T47D (cell line): Measurements from ENCODE around the gene CLCN3.
"Not testable (repeated sequence)": the region's sequence is repeated elsewhere in the genome, so short reads cannot be mapped to it uniquely, and the experiment has no call there.

Experiments used
- DNase-seq, 2 experiments: peaks; one replicate each; pipeline versions ENCODE4 v3.0.0 to v3.0.0-alpha.2; 2011 to 2012; ENCODE audit warnings: low read depth in 1 of 2, low spot score in 1 of 2
- JUND ChIP-seq: IDR thresholded peaks from 2 replicates; pipeline ENCODE4 v1.6.1; 2012; ENCODE audit warnings: low read depth
- in situ Hi-C: cut with HindIII; loops from 2 replicates; pipeline ENCODE4 v1.10.0; 2016; ENCODE audit warnings: low sequenced_read_pairs, low pct_unique_long_range_greater_than_20kb

The CLCN3 gene

DNA sequence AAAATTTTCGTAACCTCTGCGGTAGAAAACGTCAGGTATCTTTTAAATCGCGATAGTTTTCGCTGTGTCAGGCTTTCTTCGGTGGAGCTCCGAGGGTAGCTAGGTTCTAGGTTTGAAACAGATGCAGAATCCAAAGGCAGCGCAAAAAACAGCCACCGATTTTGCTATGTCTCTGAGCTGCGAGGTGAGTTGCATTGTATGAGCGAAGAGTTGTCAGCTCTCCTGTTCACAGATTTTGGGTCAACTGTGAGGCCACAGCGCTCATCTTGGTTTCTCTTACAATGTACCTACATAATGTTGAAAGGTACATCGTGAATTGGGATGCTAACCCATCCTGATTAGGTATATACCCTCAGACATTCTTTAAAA is 486 bp downstream of the CLCN3 start:
- TF ChIP-seq JUND = no peak
- DNase-seq = peak in 1 of 2 experiments; percentile 34
- in situ Hi-C loops = no loop called here

DNA sequence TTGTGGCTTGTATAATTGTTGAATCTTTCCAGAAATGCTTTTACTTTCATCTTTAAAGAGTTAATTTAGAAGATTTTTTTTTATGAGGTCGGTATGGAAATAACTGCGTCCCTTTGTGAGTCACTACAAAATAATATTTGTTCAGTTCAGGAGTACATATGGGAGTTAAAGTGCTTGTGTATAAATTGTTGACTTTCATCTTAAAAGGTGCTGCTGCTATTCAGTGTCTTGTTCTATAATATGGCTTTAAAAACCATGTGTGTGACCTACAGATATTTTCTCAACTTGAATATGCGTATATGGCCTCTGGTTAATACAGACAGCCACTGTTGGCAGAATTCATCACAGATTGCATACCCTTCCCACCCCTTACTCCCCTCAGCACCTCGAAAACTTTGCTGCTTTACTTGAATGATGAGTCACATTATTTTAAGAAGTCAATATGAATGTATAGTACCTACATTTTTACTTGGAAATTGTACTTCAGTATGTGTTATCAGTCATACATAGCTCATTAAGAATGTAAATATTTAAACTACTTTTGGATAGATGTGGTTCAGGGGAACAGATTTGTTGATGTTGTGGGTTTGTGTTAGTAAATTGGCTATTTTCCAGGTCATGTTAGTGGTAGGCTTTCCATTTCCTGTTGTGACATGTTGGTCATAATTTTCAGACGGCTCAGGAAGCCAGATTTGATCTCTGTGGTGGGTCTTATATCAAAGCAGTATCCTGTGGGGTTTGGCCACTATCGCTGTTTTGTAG is 1.5 kb downstream of the CLCN3 start:
- in situ Hi-C loops = no loop called here

DNA sequence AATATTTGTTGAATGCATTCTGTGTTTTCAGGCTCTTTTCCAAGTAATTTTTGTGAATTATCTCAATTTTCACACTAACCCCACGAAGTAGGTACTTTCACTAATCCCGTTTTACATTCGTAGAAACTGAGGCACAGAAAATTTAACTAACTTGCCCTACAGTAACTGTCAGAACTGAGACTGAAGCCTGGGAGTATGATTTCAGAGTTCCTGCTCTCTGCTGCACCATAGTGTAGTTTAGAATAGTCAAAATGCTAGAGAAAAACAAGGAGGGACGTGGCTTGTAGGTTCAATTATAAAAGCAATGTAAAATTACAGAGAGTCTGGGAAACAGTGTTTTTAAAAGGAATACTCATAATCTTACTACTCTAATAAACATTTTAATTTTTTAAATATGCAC is 2.2 kb downstream of the CLCN3 start:
- no peak for TF ChIP-seq JUND
- in situ Hi-C loops = no loop called here
- no peak for DNase-seq

More for the DNA sequence above, 1.5 kb downstream of the CLCN3 start:
- DNase-seq = no peak
- no peak for TF ChIP-seq JUND

DNA sequence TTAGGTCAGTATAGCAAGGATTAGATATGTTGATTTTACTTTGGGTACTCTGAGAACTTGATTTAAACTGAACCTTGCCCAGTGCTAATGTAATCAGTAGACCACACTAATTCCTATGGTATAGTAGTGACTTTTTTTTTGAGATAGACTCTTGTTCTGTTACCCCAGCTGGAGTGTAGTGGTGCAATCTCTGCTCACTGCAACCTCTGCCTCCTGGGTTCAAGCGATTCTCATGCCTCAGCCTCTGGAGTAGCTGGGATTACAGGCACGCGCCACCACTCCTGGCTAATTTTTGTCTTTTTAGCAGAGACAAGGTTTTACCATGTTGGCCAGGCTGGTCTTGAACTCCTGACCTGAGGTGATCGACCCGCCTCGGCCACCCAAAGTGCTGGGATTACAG is 3.6 kb downstream of the CLCN3 start:
- DNase-seq, in situ Hi-C loops: not testable (repeated sequence)

DNA sequence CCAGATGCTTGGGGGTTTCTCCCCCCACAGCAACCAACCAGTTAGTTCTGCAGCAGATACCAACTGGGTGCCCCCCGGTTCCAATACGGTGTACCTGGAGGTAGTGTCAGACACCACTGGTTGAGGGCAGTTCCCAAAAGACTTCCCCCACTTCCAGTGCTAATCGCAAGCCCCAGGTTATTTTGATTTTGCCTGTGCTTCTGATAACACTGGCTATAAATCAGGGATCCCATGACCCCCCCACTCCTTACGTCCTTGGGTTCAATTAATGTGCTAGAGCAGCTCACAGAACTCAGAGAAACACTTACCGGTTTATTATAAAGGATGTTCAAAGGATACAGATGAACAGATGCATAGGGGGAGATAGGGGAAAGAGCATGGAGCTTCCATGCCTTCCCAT is 5.5 kb downstream of the CLCN3 start:
- in situ Hi-C loops = no loop called here
- DNase-seq = no peak
- TF ChIP-seq JUND = no peak

DNA sequence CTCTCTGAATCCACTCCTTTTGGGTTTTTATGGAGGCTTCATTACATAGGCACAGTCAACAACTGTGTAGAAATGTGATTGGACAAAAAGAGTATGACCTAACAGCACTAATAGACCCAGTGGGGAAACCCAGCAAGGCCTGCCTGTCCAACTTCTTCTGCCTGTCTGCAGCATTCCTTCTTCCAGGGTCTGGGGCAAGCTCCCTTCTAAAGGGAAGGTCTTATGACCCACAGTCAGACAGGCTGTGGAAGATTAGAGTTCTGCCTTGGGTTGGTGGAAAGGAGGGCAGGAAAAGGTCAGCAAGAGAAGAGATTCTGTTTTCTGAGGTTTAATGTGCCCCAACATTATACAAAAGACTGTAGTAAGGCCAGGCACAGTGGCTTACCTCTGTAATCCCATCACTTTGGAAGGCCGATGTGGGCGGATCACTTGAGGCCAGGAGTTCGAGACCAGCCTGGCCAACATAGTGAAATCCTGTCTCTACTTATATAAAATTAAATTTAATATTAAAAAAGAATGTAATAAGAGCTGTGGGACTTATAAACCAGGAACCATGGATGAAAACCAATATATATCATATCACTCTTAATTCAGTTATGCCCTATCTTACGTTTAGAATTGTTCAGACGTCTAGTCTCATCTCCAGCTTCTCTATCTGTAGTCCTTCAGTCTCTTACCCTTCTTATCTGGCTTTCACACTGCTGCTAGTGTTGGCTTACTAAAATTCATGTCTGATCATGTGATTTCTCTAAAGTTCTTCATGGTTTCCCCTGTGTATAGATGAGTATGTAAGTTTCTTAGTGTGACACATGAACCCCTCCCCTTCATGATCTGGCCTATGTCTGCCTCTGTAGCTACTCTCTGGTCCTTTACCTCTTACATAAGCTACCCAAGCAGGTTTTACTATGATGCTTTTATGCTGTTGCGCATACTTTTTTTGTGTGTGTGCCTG is 6.2 kb downstream of the CLCN3 start:
- no peak for TF ChIP-seq JUND
- no peak for DNase-seq
- in situ Hi-C loops = no loop called here

DNA sequence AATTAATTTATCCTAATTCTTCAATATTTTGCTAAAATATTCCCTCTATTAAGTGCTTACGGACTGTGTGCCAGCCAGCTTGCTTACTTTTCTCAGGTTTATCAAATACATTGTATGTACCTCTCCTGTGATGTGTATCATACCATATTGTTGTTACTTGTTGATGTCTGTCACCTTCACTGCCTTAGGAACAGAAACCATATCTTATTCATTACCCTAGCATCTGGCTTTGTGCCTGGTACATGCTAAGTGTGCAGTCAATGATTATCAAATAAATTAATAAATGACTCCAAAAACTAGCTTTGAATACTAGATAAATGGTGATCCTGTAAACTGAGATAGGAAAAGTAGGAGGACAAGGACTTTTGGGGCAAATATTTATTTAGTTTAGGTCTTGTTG is 6.9 kb downstream of the CLCN3 start:
- TF ChIP-seq JUND = no peak
- in situ Hi-C loops = no loop called here
- DNase-seq = no peak

DNA sequence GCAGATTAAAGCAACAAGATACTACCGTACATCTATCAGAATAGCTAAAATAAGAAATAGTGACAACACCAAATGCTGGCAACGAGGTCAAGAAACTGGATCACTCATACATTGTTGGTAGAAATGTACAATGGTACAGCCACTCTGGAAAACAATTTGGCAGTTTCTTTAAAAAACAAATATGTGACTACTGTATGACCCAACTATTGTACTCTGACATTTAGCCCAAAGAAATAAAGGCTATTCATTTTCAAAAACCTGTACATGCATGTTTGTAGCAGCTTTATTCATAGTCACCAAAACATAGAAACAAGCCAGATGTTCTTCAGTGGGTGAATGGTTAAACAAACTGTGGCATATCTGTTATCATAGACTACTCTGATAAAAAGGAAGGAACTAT is 8.2 kb downstream of the CLCN3 start:
- in situ Hi-C loops = no loop called here
- no peak for TF ChIP-seq JUND
- no peak for DNase-seq

DNA sequence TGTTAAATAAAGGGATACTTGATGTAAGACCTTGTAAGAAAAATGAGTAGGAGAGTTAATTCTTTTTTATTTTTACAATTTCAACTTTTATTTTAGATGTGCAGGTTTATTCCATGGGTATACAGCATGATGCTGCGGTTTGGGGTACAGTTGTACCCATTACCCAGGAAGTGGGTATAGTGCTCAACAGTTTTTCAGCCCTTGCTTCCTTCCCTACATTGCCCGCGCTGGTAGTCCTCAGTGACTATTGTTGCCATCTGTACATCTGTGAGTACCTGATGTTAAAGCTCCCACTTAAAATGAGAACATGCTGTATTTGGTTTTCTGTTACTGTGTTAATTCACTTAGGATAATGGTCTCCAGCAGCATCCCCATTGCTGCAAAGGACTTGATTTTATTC is 9.7 kb downstream of the CLCN3 start:
- TF ChIP-seq JUND = no peak
- no peak for DNase-seq
- in situ Hi-C loops = no loop called here

DNA sequence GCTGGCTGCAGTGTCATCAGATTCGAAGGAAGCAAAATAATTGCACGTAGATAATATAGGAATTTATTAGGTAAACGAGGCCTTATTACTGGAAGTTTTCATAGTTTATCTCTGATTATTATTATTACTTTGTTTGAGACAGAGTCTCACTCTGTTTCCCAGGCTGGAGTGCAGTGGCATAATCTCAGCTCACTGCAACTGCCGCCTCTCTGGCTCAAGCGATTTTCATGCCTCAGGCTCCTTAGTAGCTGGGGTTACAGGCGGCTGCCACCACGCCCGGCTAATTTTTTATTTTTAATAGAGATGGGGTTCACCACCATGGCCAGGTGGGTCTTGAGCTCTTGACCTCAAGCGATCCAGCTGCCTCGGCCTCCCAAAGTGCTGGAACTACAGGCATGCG is 12.5 kb downstream of the CLCN3 start:
- TF ChIP-seq JUND = no peak
- no peak for DNase-seq
- in situ Hi-C loops = no loop called here

DNA sequence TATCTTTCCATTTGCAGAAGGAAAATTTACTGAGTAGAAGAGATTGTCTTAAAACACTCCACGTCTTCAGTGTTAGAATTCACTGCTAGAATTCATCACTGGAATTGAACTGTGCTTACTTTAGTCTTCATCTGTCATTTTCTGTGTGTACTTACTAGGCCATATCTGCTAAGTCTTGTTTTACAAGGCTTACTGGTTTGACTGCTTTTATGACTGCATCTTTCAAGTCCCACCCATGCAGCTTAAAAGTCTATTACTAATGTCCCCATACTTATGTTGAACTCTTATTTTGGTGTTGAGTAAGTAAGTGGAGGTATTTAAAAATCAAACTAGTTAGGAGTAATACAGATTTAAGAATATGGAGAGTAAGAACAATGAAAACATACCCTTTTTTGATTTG is 14.6 kb downstream of the CLCN3 start:
- in situ Hi-C loops = no loop called here
- peak in 1 of 2 experiments; percentile 71 for DNase-seq
- no peak for TF ChIP-seq JUND

DNA sequence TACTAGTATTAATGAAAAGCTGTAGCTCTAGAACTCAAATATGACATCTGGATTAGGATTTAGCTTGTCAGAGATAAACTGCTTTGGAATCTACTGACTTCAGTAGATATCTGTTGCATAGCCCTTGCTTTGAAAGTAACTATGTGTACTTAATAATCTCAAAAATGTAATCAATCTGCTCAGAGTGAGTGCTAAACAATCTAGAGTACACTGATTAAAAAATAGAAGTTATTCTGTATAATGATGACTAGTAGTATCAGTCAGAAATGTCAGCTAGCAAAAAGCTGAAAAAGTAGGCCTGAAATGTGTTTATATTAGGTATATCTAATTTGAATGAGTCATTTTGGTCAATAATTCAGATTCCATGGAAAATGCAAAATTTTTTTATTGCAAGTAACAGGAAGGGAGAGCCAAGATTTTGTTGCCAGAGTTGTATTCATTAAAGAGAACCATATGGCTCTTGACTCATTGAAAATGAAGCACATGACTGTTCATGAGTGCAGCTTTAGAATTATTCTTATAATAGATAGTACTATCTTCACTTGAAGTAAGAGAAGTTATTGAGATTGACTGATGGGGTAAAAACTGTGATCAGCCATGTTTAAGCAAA is 20.0 kb downstream of the CLCN3 start:
- no peak for TF ChIP-seq JUND
- no peak for DNase-seq

DNA sequence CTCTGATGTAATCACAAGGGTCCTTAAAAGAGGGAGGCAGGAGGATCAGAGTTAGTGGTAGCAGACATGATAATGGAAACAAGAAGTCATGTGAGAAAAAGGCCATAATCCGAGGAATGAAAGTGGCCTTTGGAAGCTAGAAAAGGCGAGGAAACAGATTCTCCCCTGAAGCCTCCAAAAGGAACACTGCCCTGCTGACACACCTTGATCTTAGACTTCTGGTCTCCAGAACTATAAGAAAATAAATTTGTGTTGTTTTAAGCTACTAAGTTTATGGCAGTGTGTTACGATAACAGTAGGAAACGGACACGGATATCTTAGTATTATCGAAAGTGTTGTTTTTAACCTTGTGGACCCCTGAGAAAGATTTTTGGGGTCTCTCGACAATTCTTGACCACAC is 24.4 kb downstream of the CLCN3 start:
- in situ Hi-C loops = no loop called here
- no peak for TF ChIP-seq JUND
- no peak for DNase-seq

More for the DNA sequence above, 20.0 kb downstream of the CLCN3 start:
- in situ Hi-C loops = no loop called here
